Right renal pelvis (tissue), 4 donors: Measurements from ENCODE around the gene EOLA1. TPM values are rescaled to one million over a fixed set of nuclear protein-coding genes. Genes with fewer than 3 reads are reported as not detected.
"Not testable (repeated sequence)": the region's sequence is repeated elsewhere in the genome, so short reads cannot be mapped to it uniquely, and the experiment has no call there.

Experiments used
- DNase-seq, 4 donors: peaks; one replicate each; pipeline ENCODE4 v3.0.0-alpha.2; 2013; ENCODE audit warnings: low read depth in 4 of 4, low spot score in 3 of 4, missing footprints in 1 of 4
- polyA plus RNA-seq, 4 donors: library from polyadenylated mRNA; unstranded; fragments of 120-200 nt; gene quantifications; one replicate each; pipeline ENCODE4 v1.2.1, GENCODE V29; 2013; ENCODE audit not compliant: insufficient read length in 4 of 4

EOLA1 gene
- 10 to 100 TPM; 18.9 to 21.4 (median 20.2) TPM for polyA plus RNA-seq

GRCh38 chrX:149540621-149541520, at the start of gene EOLA1:
EOLA1 (plus strand) TSS chrX:149541012; CDS start chrX:149545631, 4,619 bp downstream.
- DNase-seq, result peak; percentile 69 to 75 (median 74)

GRCh38 chrX:149491812-149492211, 49.0 kb upstream of the EOLA1 start:
- DNase-seq, result no peak

GRCh38 chrX:149493567-149494562, 46.9 kb upstream of the EOLA1 start:
- DNase-seq, result no peak

GRCh38 chrX:149494844-149495565, 45.8 kb upstream of the EOLA1 start:
- no peak for DNase-seq

- DNase-seq, result no peak
Observed at GRCh38 chrX:149495573-149496071, 45.2 kb upstream of the EOLA1 start.

GRCh38 chrX:149497054-149497453, 43.8 kb upstream of the EOLA1 start:
- no peak for DNase-seq

GRCh38 chrX:149497626-149498025, 43.2 kb upstream of the EOLA1 start:
- DNase-seq, result no peak

- DNase-seq, result no peak
Observed at GRCh38 chrX:149498767-149499166, 42.0 kb upstream of the EOLA1 start.

- no peak for DNase-seq
Observed at GRCh38 chrX:149499766-149500165, 41.0 kb upstream of the EOLA1 start.

- not testable (repeated sequence) for DNase-seq
Observed at GRCh38 chrX:149502923-149503322, 37.9 kb upstream of the EOLA1 start.

GRCh38 chrX:149503446-149503845, 37.4 kb upstream of the EOLA1 start:
- not testable (repeated sequence) for DNase-seq

- DNase-seq, result no peak
Observed at GRCh38 chrX:149504226-149504914, 36.4 kb upstream of the EOLA1 start.

GRCh38 chrX:149504915-149505651, 35.7 kb upstream of the EOLA1 start, which contains the start of gene IDS:
IDS (minus strand) TSS chrX:149505306; CDS start chrX:149505137, 169 bp downstream.
- peak; percentile 58 to 72 (median 70) for DNase-seq

GRCh38 chrX:149505671-149506070, 35.1 kb upstream of the EOLA1 start:
- no peak for DNase-seq

GRCh38 chrX:149506349-149506748, 34.5 kb upstream of the EOLA1 start:
- DNase-seq, result no peak

- DNase-seq, result no peak
Observed at GRCh38 chrX:149508467-149508866, 32.3 kb upstream of the EOLA1 start.

- no peak for DNase-seq
Observed at GRCh38 chrX:149510386-149510785, 30.4 kb upstream of the EOLA1 start.

GRCh38 chrX:149511081-149511480, 29.7 kb upstream of the EOLA1 start:
- DNase-seq, result no peak
